ENCODE data around the gene OAT.

Gene OAT

DNA sequence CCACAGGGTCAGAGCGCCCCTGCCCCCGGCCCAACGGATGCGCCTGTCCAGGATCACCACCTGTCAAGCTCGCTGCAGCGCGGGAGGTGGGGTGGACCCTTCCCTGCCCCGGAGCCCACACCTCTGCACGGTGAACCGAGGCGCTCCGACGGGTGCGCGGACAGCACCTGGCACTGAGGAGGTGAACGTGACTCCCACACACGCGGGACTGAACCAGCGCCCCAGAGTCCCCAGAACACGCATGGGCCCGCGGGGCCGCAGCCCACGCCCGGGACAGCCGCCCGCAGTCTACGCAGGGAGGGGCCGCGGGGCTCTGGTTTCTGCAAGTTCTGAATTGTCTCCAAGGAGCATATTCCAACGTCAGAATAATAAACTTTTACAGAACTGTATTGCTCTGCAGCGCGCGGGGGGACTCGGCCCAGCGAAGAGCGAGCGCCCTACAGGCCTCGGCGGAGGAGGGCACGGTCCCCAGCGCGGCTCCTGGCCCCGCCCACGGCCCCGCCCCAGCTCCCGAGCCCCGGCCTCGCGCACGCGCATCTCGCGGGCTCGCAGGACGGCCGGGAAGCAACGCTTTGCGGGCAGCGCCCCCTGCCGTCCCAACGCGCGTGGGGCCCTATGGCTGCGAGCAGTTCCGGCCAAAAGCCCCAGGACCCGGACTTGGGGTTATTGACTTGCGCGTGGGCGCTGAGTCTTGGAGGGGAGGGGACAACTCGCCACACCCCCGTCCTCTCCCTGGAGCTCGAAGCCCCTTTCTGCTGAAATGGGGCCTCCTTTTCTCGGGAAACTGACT lies 29.7 kb downstream of the OAT start:
- H3K9me3 ChIP-seq (ENCODE audit: control insufficient read depth in 2 of 2, low read length in 2 of 2): no peaks in the 10 kb centered on the region
- H3K9ac ChIP-seq (ENCODE audit: low read depth in 1 of 2, low read length in 2 of 2): peak overlapping the region; percentile 51 to 60
- H3K27ac ChIP-seq (ENCODE audit: low read depth in 2 of 2, low read length in 2 of 2): no peak overlapping the region
- peak overlapping the region; percentile 43 to 63 for H3K4me3 ChIP-seq (ENCODE audit: low read length in 2 of 2)
- H3K27me3 ChIP-seq (ENCODE audit: control insufficient read depth in 2 of 2, insufficient read depth in 2 of 2, low read length in 2 of 2): peaks cover 0 to 4% of the 10 kb centered on the region in 2 donors
- H3K4me1 ChIP-seq (ENCODE audit: control insufficient read depth in 2 of 2, insufficient read depth in 2 of 2, low read length in 2 of 2): peaks cover 5 to 8% of the 10 kb centered on the region in 2 donors
- H3K36me3 ChIP-seq (ENCODE audit: control insufficient read depth in 2 of 2, insufficient read depth in 2 of 2, low read length in 2 of 2): no peaks in the 10 kb centered on the region

- H3K9me3 ChIP-seq (ENCODE audit: control insufficient read depth in 2 of 2, low read length in 2 of 2): no peaks in the 10 kb centered on the region
- H3K4me1 ChIP-seq (ENCODE audit: control insufficient read depth in 2 of 2, insufficient read depth in 2 of 2, low read length in 2 of 2): peaks cover 5 to 8% of the 10 kb centered on the region in 2 donors
- no peak overlapping the region for H3K27ac ChIP-seq (ENCODE audit: low read depth in 2 of 2, low read length in 2 of 2)
- no peaks in the 10 kb centered on the region for H3K36me3 ChIP-seq (ENCODE audit: control insufficient read depth in 2 of 2, insufficient read depth in 2 of 2, low read length in 2 of 2)
- peaks cover 0 to 4% of the 10 kb centered on the region in 2 donors for H3K27me3 ChIP-seq (ENCODE audit: control insufficient read depth in 2 of 2, insufficient read depth in 2 of 2, low read length in 2 of 2)
- peak overlapping the region; percentile 47 to 51 for H3K9ac ChIP-seq (ENCODE audit: low read depth in 1 of 2, low read length in 2 of 2)
- peak overlapping the region in 1 of 2 donors; percentile 63 for H3K4me3 ChIP-seq (ENCODE audit: low read length in 2 of 2)
Observed at GRCh38 chr10:124388476-124388822, 30.3 kb downstream of the OAT start.

DNA sequence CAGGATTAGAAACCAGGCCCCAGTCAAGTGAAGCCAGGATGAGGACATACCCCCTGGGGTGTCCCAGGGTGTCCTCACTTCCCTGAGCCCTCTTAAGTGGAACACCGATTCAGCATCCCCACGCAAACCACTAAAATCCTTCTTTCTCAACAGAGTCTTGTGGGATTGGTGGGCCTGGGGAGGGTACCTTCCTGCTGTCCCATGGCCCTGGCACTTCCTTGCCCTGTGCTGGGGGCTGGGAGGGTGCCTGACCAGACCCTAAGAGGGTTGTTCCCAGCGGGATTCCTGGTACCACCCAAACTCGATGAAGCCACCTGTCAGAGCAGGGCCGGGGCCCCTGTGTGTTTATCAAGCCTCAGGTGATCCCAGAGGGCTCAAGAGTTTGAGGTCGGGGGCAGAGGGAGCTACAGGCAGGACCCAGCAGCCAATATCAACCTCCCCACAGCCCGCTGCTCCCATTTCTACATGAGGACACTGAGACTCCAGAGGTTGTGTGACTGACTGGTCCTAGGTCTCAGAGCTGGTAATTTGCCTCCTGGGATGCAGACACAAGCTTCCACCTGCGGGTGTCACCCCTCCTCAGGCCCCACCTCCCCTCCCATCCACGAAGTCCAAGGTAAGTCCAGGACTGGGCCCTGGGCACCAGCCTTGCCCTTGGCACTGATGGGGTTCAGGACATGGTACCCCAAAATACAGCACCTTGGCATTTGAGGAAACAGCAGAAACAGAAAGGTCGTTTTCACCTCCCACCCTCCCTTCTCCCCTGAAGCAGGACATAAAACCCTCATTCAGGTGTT lies 31.4 kb downstream of the OAT start:
- Histone ChIP-seq H3K9ac (ENCODE audit: low read depth in 1 of 2, low read length in 2 of 2) (no peak overlapping the region), H3K9me3 (ENCODE audit: control insufficient read depth in 2 of 2, low read length in 2 of 2) (no peaks in the 10 kb centered on the region), H3K4me1 (ENCODE audit: control insufficient read depth in 2 of 2, insufficient read depth in 2 of 2, low read length in 2 of 2) (peaks cover 5 to 8% of the 10 kb centered on the region in 2 donors), H3K27ac (ENCODE audit: low read depth in 2 of 2, low read length in 2 of 2) (no peak overlapping the region), H3K36me3 (ENCODE audit: control insufficient read depth in 2 of 2, insufficient read depth in 2 of 2, low read length in 2 of 2) (no peaks in the 10 kb centered on the region), H3K27me3 (ENCODE audit: control insufficient read depth in 2 of 2, insufficient read depth in 2 of 2, low read length in 2 of 2) (peaks cover 0 to 4% of the 10 kb centered on the region in 2 donors), H3K4me3 (ENCODE audit: low read length in 2 of 2) (no peak overlapping the region)

GRCh38 chr10:124386186-124387077 lies 32.3 kb downstream of the OAT start:
- no peak overlapping the region for H3K27ac ChIP-seq (ENCODE audit: low read depth in 2 of 2, low read length in 2 of 2)
- peaks cover 5 to 8% of the 10 kb centered on the region in 2 donors for H3K4me1 ChIP-seq (ENCODE audit: control insufficient read depth in 2 of 2, insufficient read depth in 2 of 2, low read length in 2 of 2)
- peaks cover 3 to 7% of the 10 kb centered on the region in 2 donors for H3K27me3 ChIP-seq (ENCODE audit: control insufficient read depth in 2 of 2, insufficient read depth in 2 of 2, low read length in 2 of 2)
- H3K4me3 ChIP-seq (ENCODE audit: low read length in 2 of 2): no peak overlapping the region
- no peaks in the 10 kb centered on the region for H3K9me3 ChIP-seq (ENCODE audit: control insufficient read depth in 2 of 2, low read length in 2 of 2)
- no peak overlapping the region for H3K9ac ChIP-seq (ENCODE audit: low read depth in 1 of 2, low read length in 2 of 2)
- no peaks in the 10 kb centered on the region for H3K36me3 ChIP-seq (ENCODE audit: control insufficient read depth in 2 of 2, insufficient read depth in 2 of 2, low read length in 2 of 2)

DNA sequence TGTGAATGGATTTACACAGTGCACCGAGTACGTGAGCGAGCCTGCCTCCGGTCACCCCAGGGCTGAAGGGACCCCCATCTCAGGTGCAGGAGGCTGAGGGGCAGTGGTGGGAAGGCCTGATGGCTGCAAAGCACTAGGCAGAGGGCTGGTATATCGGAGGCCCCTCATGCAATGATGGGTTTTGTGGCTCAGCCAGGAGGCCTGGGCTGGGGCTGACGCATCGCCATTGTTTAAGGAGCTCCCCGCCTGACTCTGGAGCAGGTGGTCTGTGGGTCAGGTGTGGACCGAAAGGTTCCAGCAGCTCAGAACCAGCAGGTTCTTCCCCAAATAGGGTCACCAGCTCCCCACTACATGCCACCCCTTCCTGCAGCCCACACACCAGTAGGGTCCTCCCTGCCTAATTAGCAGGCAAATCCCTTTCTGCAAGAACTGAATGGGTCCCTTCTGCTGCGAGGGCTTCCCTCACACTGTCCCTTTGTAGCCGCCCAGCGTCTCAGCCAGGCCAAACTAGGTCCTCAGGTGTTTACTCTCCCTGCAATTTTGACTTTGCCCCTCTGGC lies 33.0 kb downstream of the OAT start:
- Histone ChIP-seq H3K27me3 (ENCODE audit: control insufficient read depth in 2 of 2, insufficient read depth in 2 of 2, low read length in 2 of 2) (peaks cover 9 to 15% of the 10 kb centered on the region in 2 donors), H3K9me3 (ENCODE audit: control insufficient read depth in 2 of 2, low read length in 2 of 2) (no peaks in the 10 kb centered on the region), H3K4me1 (ENCODE audit: control insufficient read depth in 2 of 2, insufficient read depth in 2 of 2, low read length in 2 of 2) (peaks cover 5 to 8% of the 10 kb centered on the region in 2 donors), H3K36me3 (ENCODE audit: control insufficient read depth in 2 of 2, insufficient read depth in 2 of 2, low read length in 2 of 2) (no peaks in the 10 kb centered on the region), H3K9ac (ENCODE audit: low read depth in 1 of 2, low read length in 2 of 2) (no peak overlapping the region), H3K27ac (ENCODE audit: low read depth in 2 of 2, low read length in 2 of 2) (no peak overlapping the region), H3K4me3 (ENCODE audit: low read length in 2 of 2) (no peak overlapping the region)

DNA sequence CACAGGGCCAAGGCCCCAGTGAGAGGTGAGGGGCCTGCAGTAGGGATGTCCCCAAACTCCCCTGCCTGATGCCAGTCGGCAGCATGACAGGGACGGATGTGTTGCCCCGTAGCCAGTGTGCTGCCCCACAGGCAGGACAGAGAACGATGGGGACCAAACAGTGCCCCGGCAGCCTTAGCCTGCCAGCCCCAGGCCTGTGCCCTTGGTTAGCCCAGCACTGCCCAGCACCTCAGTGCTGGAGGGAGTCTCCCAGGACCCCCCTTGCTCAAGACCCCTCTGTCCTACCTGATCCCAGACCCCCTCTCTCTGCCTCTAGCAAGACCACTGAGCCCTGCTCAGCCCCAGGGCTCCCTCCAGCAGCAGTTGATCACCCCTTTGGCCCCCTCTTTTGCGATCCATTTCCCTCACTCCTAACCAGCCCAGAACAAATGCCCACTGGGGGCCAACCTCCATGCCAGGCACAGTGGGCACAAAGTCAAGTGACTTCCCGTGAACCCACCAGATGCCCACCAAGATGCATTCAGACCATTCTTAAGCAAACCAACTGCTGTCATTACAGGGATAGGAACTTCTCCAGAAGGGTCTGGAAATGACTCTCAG lies 34.0 kb downstream of the OAT start:
- H3K9me3 ChIP-seq (ENCODE audit: control insufficient read depth in 2 of 2, low read length in 2 of 2): no peaks in the 10 kb centered on the region
- no peak overlapping the region for H3K27ac ChIP-seq (ENCODE audit: low read depth in 2 of 2, low read length in 2 of 2)
- no peak overlapping the region for H3K9ac ChIP-seq (ENCODE audit: low read depth in 1 of 2, low read length in 2 of 2)
- no peak overlapping the region for H3K4me3 ChIP-seq (ENCODE audit: low read length in 2 of 2)
- peaks cover 5 to 8% of the 10 kb centered on the region in 2 donors for H3K4me1 ChIP-seq (ENCODE audit: control insufficient read depth in 2 of 2, insufficient read depth in 2 of 2, low read length in 2 of 2)
- H3K27me3 ChIP-seq (ENCODE audit: control insufficient read depth in 2 of 2, insufficient read depth in 2 of 2, low read length in 2 of 2): peaks cover 13 to 17% of the 10 kb centered on the region in 2 donors
- no peaks in the 10 kb centered on the region for H3K36me3 ChIP-seq (ENCODE audit: control insufficient read depth in 2 of 2, insufficient read depth in 2 of 2, low read length in 2 of 2)

GRCh38 chr10:124384172-124384571 lies 34.6 kb downstream of the OAT start:
- Histone ChIP-seq H3K27ac (ENCODE audit: low read depth in 2 of 2, low read length in 2 of 2) (no peak overlapping the region), H3K9ac (ENCODE audit: low read depth in 1 of 2, low read length in 2 of 2) (no peak overlapping the region), H3K4me1 (ENCODE audit: control insufficient read depth in 2 of 2, insufficient read depth in 2 of 2, low read length in 2 of 2) (peaks cover 4 to 5% of the 10 kb centered on the region in 2 donors), H3K36me3 (ENCODE audit: control insufficient read depth in 2 of 2, insufficient read depth in 2 of 2, low read length in 2 of 2) (no peaks in the 10 kb centered on the region), H3K4me3 (ENCODE audit: low read length in 2 of 2) (no peak overlapping the region), H3K9me3 (ENCODE audit: control insufficient read depth in 2 of 2, low read length in 2 of 2) (no peaks in the 10 kb centered on the region), H3K27me3 (ENCODE audit: control insufficient read depth in 2 of 2, insufficient read depth in 2 of 2, low read length in 2 of 2) (peaks cover 13 to 17% of the 10 kb centered on the region in 2 donors)

DNA sequence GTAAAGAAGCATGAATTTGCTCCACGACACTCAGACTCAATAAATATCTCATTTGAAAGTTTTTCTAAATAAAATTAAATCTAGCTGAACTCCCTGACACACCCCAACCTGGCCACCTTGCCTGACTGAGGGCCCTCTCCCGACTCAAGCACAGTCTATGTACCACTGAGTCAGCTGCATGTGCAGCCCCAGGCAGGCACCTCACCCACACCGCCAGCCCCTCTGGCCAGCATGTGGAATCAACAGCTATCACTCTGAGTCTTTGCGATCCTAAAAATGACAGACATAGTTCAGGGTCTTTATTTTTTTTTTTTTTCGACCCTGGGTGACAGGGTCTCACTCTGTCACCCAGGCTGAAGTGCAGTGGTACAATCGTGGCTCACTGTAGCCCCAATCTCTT lies 35.2 kb downstream of the OAT start:
- no peaks in the 10 kb centered on the region for H3K4me1 ChIP-seq (ENCODE audit: control insufficient read depth in 2 of 2, insufficient read depth in 2 of 2, low read length in 2 of 2)
- no peaks in the 10 kb centered on the region for H3K36me3 ChIP-seq (ENCODE audit: control insufficient read depth in 2 of 2, insufficient read depth in 2 of 2, low read length in 2 of 2)
- H3K4me3 ChIP-seq (ENCODE audit: low read length in 2 of 2): no peak overlapping the region
- no peaks in the 10 kb centered on the region for H3K9me3 ChIP-seq (ENCODE audit: control insufficient read depth in 2 of 2, low read length in 2 of 2)
- H3K9ac ChIP-seq (ENCODE audit: low read depth in 1 of 2, low read length in 2 of 2): no peak overlapping the region
- no peak overlapping the region for H3K27ac ChIP-seq (ENCODE audit: low read depth in 2 of 2, low read length in 2 of 2)
- peaks cover 13 to 17% of the 10 kb centered on the region in 2 donors for H3K27me3 ChIP-seq (ENCODE audit: control insufficient read depth in 2 of 2, insufficient read depth in 2 of 2, low read length in 2 of 2)

DNA sequence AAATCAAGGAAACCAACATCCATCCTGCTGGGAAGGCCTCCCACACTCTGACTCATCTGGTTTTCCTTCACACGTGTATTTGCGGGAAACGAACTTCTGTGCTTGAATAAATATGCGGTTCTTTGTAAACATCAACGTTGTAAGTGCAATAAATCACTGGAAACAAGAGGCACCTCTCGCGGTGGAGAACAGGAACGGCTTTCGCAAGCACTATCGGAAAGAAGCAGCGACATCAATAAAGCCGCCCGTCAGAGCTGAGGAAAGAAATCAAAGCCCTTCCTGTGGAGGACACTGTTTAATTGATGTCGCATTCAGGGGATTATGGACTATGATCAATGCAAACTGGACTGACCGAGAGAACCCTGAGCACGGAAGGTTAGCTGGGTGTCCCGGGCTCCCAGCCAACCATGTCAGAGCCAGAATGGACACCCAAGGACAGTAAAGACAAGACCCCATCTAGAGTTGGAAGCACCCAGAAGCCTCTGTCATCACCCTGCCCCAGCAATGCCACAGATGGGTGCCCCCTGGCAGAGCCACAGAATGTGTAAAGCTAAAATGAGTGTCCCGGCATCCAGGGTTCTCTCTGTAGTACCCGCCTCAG lies 37.6 kb downstream of the OAT start:
- Histone ChIP-seq H3K27ac (ENCODE audit: low read depth in 2 of 2, low read length in 2 of 2) (no peak overlapping the region), H3K36me3 (ENCODE audit: control insufficient read depth in 2 of 2, insufficient read depth in 2 of 2, low read length in 2 of 2) (no peaks in the 10 kb centered on the region), H3K4me3 (ENCODE audit: low read length in 2 of 2) (no peak overlapping the region), H3K9ac (ENCODE audit: low read depth in 1 of 2, low read length in 2 of 2) (no peak overlapping the region), H3K9me3 (ENCODE audit: control insufficient read depth in 2 of 2, low read length in 2 of 2) (no peaks in the 10 kb centered on the region), H3K27me3 (ENCODE audit: control insufficient read depth in 2 of 2, insufficient read depth in 2 of 2, low read length in 2 of 2) (peaks cover 13 to 17% of the 10 kb centered on the region in 2 donors), H3K4me1 (ENCODE audit: control insufficient read depth in 2 of 2, insufficient read depth in 2 of 2, low read length in 2 of 2) (no peaks in the 10 kb centered on the region)
